ENCODE measurements around the gene CHCHD6. TPM values are rescaled to one million over a fixed set of nuclear protein-coding genes. Genes with fewer than 3 reads are reported as not detected.

The CHCHD6 gene
- polyA plus RNA-seq, 4 donors: 16.1 to 24.0 (median 18.6) TPM

GRCh38 chr3:126888186-126888760 is 184.2 kb downstream of the CHCHD6 start:
- DNase-seq (ENCODE audit: low read depth in 4 of 4, low spot score in 3 of 4): no peak

- DNase-seq (ENCODE audit: low read depth in 4 of 4, low spot score in 3 of 4): no peak
Measured at GRCh38 chr3:126889276-126890201, 185.5 kb downstream of the CHCHD6 start.

- DNase-seq (ENCODE audit: low read depth in 4 of 4, low spot score in 3 of 4): no peak
Measured at GRCh38 chr3:126891141-126891540, 187.1 kb downstream of the CHCHD6 start.

GRCh38 chr3:126891791-126892190 is 187.8 kb downstream of the CHCHD6 start:
- no peak for DNase-seq (ENCODE audit: low read depth in 4 of 4, low spot score in 3 of 4)

GRCh38 chr3:126893651-126894050 is 189.6 kb downstream of the CHCHD6 start:
- no peak for DNase-seq (ENCODE audit: low read depth in 4 of 4, low spot score in 3 of 4)

GRCh38 chr3:126894475-126894874 is 190.4 kb downstream of the CHCHD6 start:
- DNase-seq (ENCODE audit: low read depth in 4 of 4, low spot score in 3 of 4): no peak

- no peak for DNase-seq (ENCODE audit: low read depth in 4 of 4, low spot score in 3 of 4)
Measured at GRCh38 chr3:126895178-126896066, 191.4 kb downstream of the CHCHD6 start.

- DNase-seq (ENCODE audit: low read depth in 4 of 4, low spot score in 3 of 4): no peak
Measured at GRCh38 chr3:126896067-126896441, 192.0 kb downstream of the CHCHD6 start.

- DNase-seq (ENCODE audit: low read depth in 4 of 4, low spot score in 3 of 4): no peak
Measured at GRCh38 chr3:126896968-126897367, 192.9 kb downstream of the CHCHD6 start.

GRCh38 chr3:126897943-126898342 is 193.9 kb downstream of the CHCHD6 start:
- no peak for DNase-seq (ENCODE audit: low read depth in 4 of 4, low spot score in 3 of 4)

- no peak for DNase-seq (ENCODE audit: low read depth in 4 of 4, low spot score in 3 of 4)
Measured at GRCh38 chr3:126900859-126901540, 197.0 kb downstream of the CHCHD6 start.

GRCh38 chr3:126901631-126902030 is 197.6 kb downstream of the CHCHD6 start:
- no peak for DNase-seq (ENCODE audit: low read depth in 4 of 4, low spot score in 3 of 4)

GRCh38 chr3:126903521-126903920 is 199.5 kb downstream of the CHCHD6 start:
- DNase-seq (ENCODE audit: low read depth in 4 of 4, low spot score in 3 of 4): no peak

GRCh38 chr3:126907557-126907956 is 203.5 kb downstream of the CHCHD6 start:
- no peak for DNase-seq (ENCODE audit: low read depth in 4 of 4, low spot score in 3 of 4)

- no peak for DNase-seq (ENCODE audit: low read depth in 4 of 4, low spot score in 3 of 4)
Measured at GRCh38 chr3:126908752-126909275, 204.8 kb downstream of the CHCHD6 start.

- no peak for DNase-seq (ENCODE audit: low read depth in 4 of 4, low spot score in 3 of 4)
Measured at GRCh38 chr3:126910231-126910630, 206.2 kb downstream of the CHCHD6 start.

GRCh38 chr3:126911162-126912026 is 207.4 kb downstream of the CHCHD6 start:
- no peak for DNase-seq (ENCODE audit: low read depth in 4 of 4, low spot score in 3 of 4)

GRCh38 chr3:126912027-126912422 is 208.0 kb downstream of the CHCHD6 start:
- DNase-seq (ENCODE audit: low read depth in 4 of 4, low spot score in 3 of 4): no peak

- DNase-seq (ENCODE audit: low read depth in 4 of 4, low spot score in 3 of 4): no peak
Measured at GRCh38 chr3:126912491-126913195, 208.6 kb downstream of the CHCHD6 start.

Measured in left renal pelvis (tissue), 4 donors.